OCI-LY1 (cell line): Measurements from ENCODE around the gene STAT3.

Experiments used
- CTCF ChIP-seq: fragments of 200-600 bp; sonication (generic), shearing (Covaris generic); IDR thresholded peaks from 2 replicates; pipeline ENCODE4 v1.5.1; 2017; ENCODE audit warnings: mild to moderate bottlenecking, antibody characterized with exemption, low read length, moderate library complexity, mixed read lengths
- EZH2 ChIP-seq: fragments of 200-600 bp; sonication (generic), shearing (Covaris generic); IDR thresholded peaks from 2 replicates; pipeline ENCODE4 v1.8.0; 2017; ENCODE audit warnings: borderline replicate concordance, mixed run types, mild to moderate bottlenecking, antibody characterized with exemption, low read length, moderate library complexity, mixed read lengths

GRCh38 chr17:42273474-42274252 lies 114.6 kb downstream of the STAT3 start:
- no peak for TF ChIP-seq CTCF
- TF ChIP-seq EZH2, result no peak
